HL-60/S4 treated with phorbol 12-myristate 13-acetate at 8.2 ng/mL for 4 days and 3 days (cell line): Measurements from ENCODE around the gene TNRC6A.

Experiments
- in situ Hi-C: fragments of 300-500 bp; cut with MboI; formaldehyde crosslinking; loops from 2 replicates; pipeline ENCODE4 v1.15.0; 2022; ENCODE audit warnings: low sequenced_read_pairs

Gene TNRC6A

DNA sequence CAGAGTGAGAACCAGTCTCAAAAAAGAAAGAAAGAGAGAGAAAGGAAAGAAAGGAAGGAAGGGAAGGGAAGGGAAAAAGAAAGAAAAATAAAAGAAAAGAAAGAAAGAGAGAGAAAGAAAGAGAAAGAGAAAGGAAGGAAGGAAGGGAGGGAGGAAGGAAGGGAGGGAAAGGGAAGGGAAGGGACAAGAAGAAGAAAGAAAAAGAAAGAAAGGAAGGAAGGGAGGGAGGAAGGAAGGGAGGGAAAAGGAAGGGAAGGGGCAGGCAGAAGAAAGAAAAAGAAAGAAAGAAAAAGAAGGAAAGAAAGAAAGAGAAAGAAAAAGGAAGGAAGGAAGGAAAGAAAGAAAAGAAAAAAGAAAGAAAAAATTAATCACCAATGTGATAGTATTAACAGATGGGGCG is 132.0 kb downstream of the TNRC6A start:
- in situ Hi-C loops: no loop called here

DNA sequence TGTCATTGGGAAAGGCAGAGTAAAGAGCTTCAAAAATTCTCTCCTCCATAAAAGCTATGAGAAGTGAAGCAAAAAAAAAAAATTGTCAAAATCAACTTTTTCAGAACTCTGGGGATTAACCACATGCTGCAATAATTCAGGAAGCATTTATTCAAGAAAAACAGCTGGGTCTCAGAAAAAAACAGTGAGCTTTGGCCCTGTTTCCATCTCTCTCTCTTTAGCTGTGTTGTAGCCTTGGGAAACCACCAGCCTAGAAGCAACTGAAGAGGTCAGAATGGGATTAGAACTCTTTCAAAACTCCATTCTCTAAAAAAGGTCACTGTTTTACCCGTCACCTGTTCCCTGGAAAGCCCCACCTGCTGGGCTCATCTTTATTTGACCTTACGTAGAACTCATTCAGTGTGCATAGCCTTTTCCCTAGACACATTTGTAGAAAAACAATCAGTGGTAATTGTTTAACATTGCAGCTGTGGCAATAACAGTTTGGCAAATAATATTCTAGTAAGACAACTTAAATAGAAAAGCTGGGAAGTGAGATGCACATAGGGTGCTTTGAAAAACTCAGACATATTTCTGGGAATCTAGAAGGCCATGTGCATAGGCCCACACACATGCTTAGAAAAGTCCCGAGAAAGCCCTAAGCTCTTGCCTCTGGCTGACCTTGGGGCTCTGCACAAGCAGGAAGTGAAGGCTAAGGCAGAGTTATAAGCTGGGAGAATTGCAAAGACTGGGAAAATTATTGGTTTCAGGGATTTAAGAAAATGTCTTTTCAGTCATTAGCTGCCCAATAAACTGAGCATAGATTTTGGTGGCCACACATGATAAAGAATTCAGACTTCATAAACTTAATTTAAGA is 134.4 kb downstream of the TNRC6A start:
- in situ Hi-C loops: no loop called here

DNA sequence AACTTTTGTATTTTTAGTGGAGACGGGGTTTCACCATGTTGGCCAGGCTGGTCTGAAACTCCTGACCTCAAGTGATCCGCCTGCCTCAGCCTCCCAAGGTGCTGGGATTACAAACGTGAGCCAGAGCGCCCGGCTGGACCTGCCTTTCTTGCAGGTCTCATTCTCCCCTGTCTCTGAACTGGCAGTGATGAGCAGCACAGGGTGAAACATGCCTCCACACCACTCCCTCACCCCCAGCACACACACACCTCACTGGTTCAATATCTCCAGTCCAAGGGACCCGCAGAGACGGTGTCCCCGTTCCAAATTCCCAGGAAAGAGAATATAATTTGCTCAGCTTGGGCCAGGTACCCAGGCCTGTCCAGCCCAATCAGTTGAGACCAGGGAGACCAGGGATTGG is 139.6 kb downstream of the TNRC6A start:
- in situ Hi-C loops: no loop called here

DNA sequence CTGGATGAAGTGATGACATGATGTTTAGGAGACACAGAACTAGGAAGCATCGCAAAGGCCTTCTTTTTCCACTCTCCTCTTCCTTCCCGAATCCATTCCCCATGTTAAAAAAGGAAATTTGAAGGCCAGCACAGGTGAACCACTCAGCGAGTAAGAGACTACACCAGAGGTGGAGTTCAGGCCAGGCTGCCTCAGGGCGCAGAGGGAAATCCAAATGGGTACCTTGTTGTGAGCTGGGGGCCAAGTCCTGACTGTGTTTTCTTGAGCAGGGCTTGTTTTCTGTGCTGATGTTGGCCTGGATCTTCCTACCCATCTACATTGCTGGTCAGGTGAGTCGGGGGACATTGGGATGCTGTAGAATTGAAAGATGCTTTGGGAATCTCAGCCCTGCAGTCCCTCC is 142.4 kb downstream of the TNRC6A start:
- in situ Hi-C loops: no loop called here

GRCh38 chr16:24873028-24873427 is 143.6 kb downstream of the TNRC6A start:
- in situ Hi-C loops: no loop called here

- in situ Hi-C loops: no loop called here
These were observed 146.0 kb downstream of the TNRC6A start for GRCh38 chr16:24875466-24875865.
